Mesenchymal stem cell (in vitro differentiated cells and primary cell): ENCODE measurements around the gene WWTR1.

Experiments
- DNase-seq: peaks from one replicate; pipeline ENCODE4 v3.0.0-alpha.2; 2013
- H2AFZ ChIP-seq: one replicate; pipeline ENCODE4 v1.6.1; 2013; ENCODE audit warnings: low read depth, mild to moderate bottlenecking, control low read depth, inconsistent platforms, low read length, moderate library complexity
- H2AK5ac ChIP-seq: 2 replicates; pipeline ENCODE4 v1.6.1; 2013; ENCODE audit warnings: low read length, moderate library complexity, mild to moderate bottlenecking, inconsistent platforms; ENCODE audit not compliant: severe bottlenecking
- H2BK120ac ChIP-seq: one replicate; pipeline ENCODE4 v1.6.1; 2013; ENCODE audit warnings: low read depth, mild to moderate bottlenecking, inconsistent platforms, low read length, moderate library complexity
- H2BK12ac ChIP-seq, 2 experiments: one replicate each; pipeline ENCODE4 v1.6.1; 2013; ENCODE audit warnings: inconsistent platforms in 2 of 2, low read length in 2 of 2, mild to moderate bottlenecking in 2 of 2, moderate library complexity in 2 of 2, control low read depth in 1 of 2
- H2BK15ac ChIP-seq: one replicate; pipeline ENCODE4 v1.6.1; 2013; ENCODE audit warnings: mild to moderate bottlenecking, low read depth, inconsistent platforms; ENCODE audit not compliant: poor library complexity, severe bottlenecking
- H2BK5ac ChIP-seq: 2 replicates; pipeline ENCODE4 v1.6.1; 2013; ENCODE audit warnings: low read depth, mild to moderate bottlenecking, low read length, control low read depth, inconsistent platforms; ENCODE audit not compliant: poor library complexity, severe bottlenecking
- H3K14ac ChIP-seq, 2 experiments: one replicate each; pipeline ENCODE4 v1.6.1; 2013; ENCODE audit warnings: inconsistent platforms in 2 of 2, low read length in 2 of 2, control low read depth in 1 of 2, mild to moderate bottlenecking in 1 of 2, moderate library complexity in 1 of 2
- H3K18ac ChIP-seq, 2 experiments: one replicate each; pipeline ENCODE4 v1.6.1; 2013; ENCODE audit warnings: inconsistent platforms in 2 of 2, low read length in 2 of 2, control low read depth in 1 of 2, low read depth in 1 of 2, mild to moderate bottlenecking in 1 of 2
- H3K23ac ChIP-seq, 2 experiments: one replicate each; pipeline ENCODE4 v1.6.1; 2013; ENCODE audit warnings: inconsistent platforms in 2 of 2, low read length in 2 of 2, mild to moderate bottlenecking in 2 of 2, moderate library complexity in 2 of 2, control low read depth in 1 of 2
- H3K27ac ChIP-seq: 2 replicates; pipeline ENCODE4 v1.5.1; 2013; ENCODE audit warnings: mild to moderate bottlenecking, moderate library complexity, low read length, control low read depth, inconsistent platforms; ENCODE audit not compliant: poor library complexity, severe bottlenecking
- H3K27me3 ChIP-seq, 2 experiments: 2 replicates each; pipeline versions ENCODE4 v1.6.1 to v1.7.0; 2013; ENCODE audit warnings: low read length in 2 of 2, mild to moderate bottlenecking in 2 of 2, moderate library complexity in 2 of 2, control low read depth in 1 of 2, inconsistent platforms in 1 of 2; ENCODE audit not compliant: control insufficient read depth in 1 of 2, insufficient read depth in 1 of 2
- H3K36me3 ChIP-seq, 2 experiments: 2 replicates each; pipeline versions ENCODE4 v1.6.1 to v1.7.0; 2013; ENCODE audit warnings: low read length in 2 of 2, control low read depth in 1 of 2, inconsistent platforms in 1 of 2, low read depth in 1 of 2, mild to moderate bottlenecking in 1 of 2; ENCODE audit not compliant: insufficient read depth in 2 of 2, control insufficient read depth in 1 of 2
- H3K4ac ChIP-seq, 2 experiments: one replicate each; pipeline ENCODE4 v1.6.1; 2013; ENCODE audit warnings: inconsistent platforms in 2 of 2, low read length in 2 of 2, mild to moderate bottlenecking in 2 of 2, moderate library complexity in 2 of 2, control low read depth in 1 of 2, low read depth in 1 of 2
- H3K4me1 ChIP-seq: 2 replicates; pipeline ENCODE4 v1.6.1; 2013; ENCODE audit warnings: low read depth, low read length, control low read depth; ENCODE audit not compliant: control insufficient read depth, insufficient read depth
- H3K4me2 ChIP-seq: 2 replicates; pipeline ENCODE4 v1.6.1; 2013; ENCODE audit warnings: low read length, mild to moderate bottlenecking, inconsistent platforms; ENCODE audit not compliant: poor library complexity, severe bottlenecking
- H3K4me3 ChIP-seq, 2 experiments: 2 replicates each; pipeline versions ENCODE4 v1.5.1 to v1.7.0; 2013; ENCODE audit warnings: low read length in 2 of 2, mild to moderate bottlenecking in 2 of 2, control low read depth in 1 of 2, low read depth in 1 of 2; ENCODE audit not compliant: insufficient read depth in 1 of 2
- H3K79me1 ChIP-seq: replicated peaks from 2 replicates; pipeline ENCODE4 v1.6.1; 2013; ENCODE audit warnings: mild to moderate bottlenecking, control low read depth, low read length, inconsistent platforms; ENCODE audit not compliant: poor library complexity, severe bottlenecking
- H3K9ac ChIP-seq: 2 replicates; pipeline ENCODE4 v1.7.0; 2013; ENCODE audit warnings: mild to moderate bottlenecking, low read length, moderate library complexity
- H3K9me3 ChIP-seq: 2 replicates; pipeline ENCODE4 v1.7.0; 2013; ENCODE audit warnings: mild to moderate bottlenecking, low read length; ENCODE audit not compliant: control insufficient read depth
- H4K8ac ChIP-seq: one replicate; pipeline ENCODE4 v1.6.1; 2013; ENCODE audit warnings: inconsistent platforms, mild to moderate bottlenecking, low read length, moderate library complexity
- H4K91ac ChIP-seq: one replicate; pipeline ENCODE4 v1.6.1; 2013; ENCODE audit warnings: mild to moderate bottlenecking, low read length, inconsistent platforms
- WGBS: methylation state at CpG from one replicate; pipeline ENCODE4 v1.1.7; 2013; ENCODE audit warnings: mixed read lengths; 5-methylcytosine and 5-hydroxymethylcytosine counted together

Gene WWTR1

GRCh38 chr3:149534082-149534481 is 123.7 kb downstream of the WWTR1 start:
- Histone ChIP-seq H3K36me3 (peaks cover 7 to 41% of the 10 kb centered on the region in 2 experiments), H3K14ac (no peak overlapping the region), H3K4me2 (no peak overlapping the region), H2BK15ac (no peak overlapping the region), H3K9me3 (no peaks in the 10 kb centered on the region), H3K18ac (no peak overlapping the region), H3K4me1 (peaks cover 15% of the 10 kb centered on the region), H3K27me3 (no peaks in the 10 kb centered on the region), H2BK12ac (peak overlapping the region in 1 of 2 experiments; percentile 21), H2AFZ (no peak overlapping the region), H2BK5ac (no peak overlapping the region), H3K27ac (peak overlapping the region; percentile 81), H2BK120ac (no peak overlapping the region), H4K91ac (no peak overlapping the region), H3K4me3 (no peak overlapping the region), H3K9ac (peak overlapping the region; percentile 80), H2AK5ac (no peak overlapping the region), H4K8ac (no peak overlapping the region), H3K23ac (no peak overlapping the region), H3K4ac (no peak overlapping the region), H3K79me1 (no peaks in the 10 kb centered on the region)
- DNase-seq = no peak
- 89% methylated on average over 3 of the region's 4 CpGs for WGBS

GRCh38 chr3:149532489-149533180 is 125.2 kb downstream of the WWTR1 start:
- H2BK12ac ChIP-seq = peak overlapping the region; percentile 21 to 38
- H3K36me3 ChIP-seq = peaks cover 7 to 41% of the 10 kb centered on the region in 2 experiments
- peak overlapping the region; percentile 7 for H4K8ac ChIP-seq
- no peak overlapping the region for H2BK120ac ChIP-seq
- no peaks in the 10 kb centered on the region for H3K79me1 ChIP-seq
- peaks cover 19% of the 10 kb centered on the region for H3K4me1 ChIP-seq
- peak overlapping the region; percentile 39 for H3K9ac ChIP-seq
- no peak overlapping the region for H3K4me2 ChIP-seq
- H4K91ac ChIP-seq = peak overlapping the region; percentile 32
- no peak overlapping the region for H3K4me3 ChIP-seq
- DNase-seq = no peak
- peak overlapping the region; percentile 10 for H3K27ac ChIP-seq
- no peak overlapping the region for H2AK5ac ChIP-seq
- no peak overlapping the region for H3K4ac ChIP-seq
- H2BK5ac ChIP-seq = no peak overlapping the region
- no peak overlapping the region for H2AFZ ChIP-seq
- peak overlapping the region; percentile 1 to 19 for H3K18ac ChIP-seq
- H3K27me3 ChIP-seq = no peaks in the 10 kb centered on the region
- H3K14ac ChIP-seq = no peak overlapping the region
- H3K23ac ChIP-seq = no peak overlapping the region
- no peaks in the 10 kb centered on the region for H3K9me3 ChIP-seq
- WGBS = 69% methylated on average over 6 of the region's 8 CpGs
- no peak overlapping the region for H2BK15ac ChIP-seq

GRCh38 chr3:149529099-149529498 is 128.7 kb downstream of the WWTR1 start:
- no peak for DNase-seq
- Histone ChIP-seq H3K14ac (no peak overlapping the region), H3K36me3 (peaks cover 7 to 64% of the 10 kb centered on the region in 2 experiments), H3K27me3 (no peaks in the 10 kb centered on the region), H3K9ac (peak overlapping the region; percentile 63), H4K8ac (no peak overlapping the region), H3K4me3 (no peak overlapping the region), H4K91ac (no peak overlapping the region), H2BK120ac (no peak overlapping the region), H2BK15ac (no peak overlapping the region), H3K18ac (peak overlapping the region in 1 of 2 experiments; percentile 57), H3K4me1 (peaks cover 11% of the 10 kb centered on the region), H3K23ac (no peak overlapping the region), H2BK12ac (no peak overlapping the region), H2AK5ac (no peak overlapping the region), H2AFZ (no peak overlapping the region), H2BK5ac (no peak overlapping the region), H3K4me2 (no peak overlapping the region), H3K9me3 (no peaks in the 10 kb centered on the region), H3K79me1 (no peaks in the 10 kb centered on the region), H3K27ac (peak overlapping the region; percentile 14), H3K4ac (no peak overlapping the region)
- WGBS = 50% methylated on average over 1 of the region's 2 CpGs

- Histone ChIP-seq H3K18ac (peak overlapping the region in 1 of 2 experiments; percentile 48), H3K27me3 (no peaks in the 10 kb centered on the region), H3K36me3 (peaks cover 14 to 65% of the 10 kb centered on the region in 2 experiments), H2BK5ac (no peak overlapping the region), H2AFZ (no peak overlapping the region), H3K4me3 (no peak overlapping the region), H2BK15ac (no peak overlapping the region), H2BK120ac (no peak overlapping the region), H3K23ac (no peak overlapping the region), H4K8ac (no peak overlapping the region), H2AK5ac (no peak overlapping the region), H2BK12ac (no peak overlapping the region), H4K91ac (no peak overlapping the region), H3K14ac (no peak overlapping the region), H3K4me1 (peaks cover 11% of the 10 kb centered on the region), H3K4ac (no peak overlapping the region), H3K9me3 (no peaks in the 10 kb centered on the region), H3K9ac (peak overlapping the region; percentile 63), H3K4me2 (no peak overlapping the region), H3K27ac (peak overlapping the region; percentile 67), H3K79me1 (no peaks in the 10 kb centered on the region)
- DNase-seq = no peak
- 40% methylated on average over 3 of the region's 4 CpGs for WGBS
Observed at GRCh38 chr3:149528340-149528650, 129.5 kb downstream of the WWTR1 start.
